Heart left ventricle (tissue), 16 donors: ENCODE data around the gene NT5C3B. TPM values are rescaled to one million over a fixed set of nuclear protein-coding genes. Genes with fewer than 3 reads are reported as not detected.
"Not testable (repeated sequence)": the region's sequence is repeated elsewhere in the genome, so short reads cannot be mapped to it uniquely, and the experiment has no call there.

Experiments used
- ATAC-seq, 4 donors: fragments of 200-7000 bp; cut with Tn5 transposase; one replicate each; pipeline ENCODE4 v1.9.1; 2020 to 2022; ENCODE audit warnings: moderate library complexity in 4 of 4, mild to moderate bottlenecking in 3 of 4, moderate number of reproducible peaks in 1 of 4
- DNase-seq, 5 donors: peaks; one replicate each; pipeline ENCODE4 v3.0.0-alpha.2; 2020
- H3K27ac ChIP-seq, 12 donors: fragments of 200-600 bp; sonication (generic) in 4 of 12; one replicate each; pipeline versions ENCODE4 v1.5.0 to v1.8.0; 2016 to 2022; ENCODE audit warnings: mild to moderate bottlenecking in 2 of 12
- H3K27me3 ChIP-seq, 9 donors: fragments of 200-600 bp; sonication (generic) in 2 of 9; one replicate each; pipeline versions ENCODE4 v1.5.1 to v1.8.0; 2016 to 2022; ENCODE audit warnings: mild to moderate bottlenecking in 3 of 9
- H3K36me3 ChIP-seq, 9 donors: fragments of 200-600 bp; sonication (generic) in 2 of 9; one replicate each; pipeline versions ENCODE4 v1.5.0 to v1.8.0; 2018 to 2022; ENCODE audit warnings: mild to moderate bottlenecking in 2 of 9
- H3K4me1 ChIP-seq, 12 donors: fragments of 200-600 bp; sonication (generic) in 4 of 12; one replicate each; pipeline versions ENCODE4 v1.5.0 to v1.8.0; 2016 to 2022; ENCODE audit warnings: mild to moderate bottlenecking in 3 of 12
- H3K4me3 ChIP-seq, 12 donors: fragments of 200-600 bp; sonication (generic) in 4 of 12; one replicate each; pipeline versions ENCODE4 v1.5.0 to v1.8.0; 2017 to 2022; ENCODE audit warnings: mild to moderate bottlenecking in 9 of 12, moderate library complexity in 4 of 12
- H3K9me3 ChIP-seq, 12 donors: fragments of 200-600 bp; sonication (generic) in 4 of 12; one replicate each; pipeline versions ENCODE4 v1.5.0 to v1.8.0; 2016 to 2022; ENCODE audit warnings: mild to moderate bottlenecking in 1 of 12
- POLR2A ChIP-seq, 2 donors: fragments of 450-650 bp; IDR thresholded peaks; one replicate each; pipeline ENCODE4 v1.6.1; 2017; ENCODE audit warnings: antibody characterized with exemption in 2 of 2, mild to moderate bottlenecking in 2 of 2, moderate library complexity in 2 of 2
- WGBS, 4 donors: extraction: QIAGEN DNeasy Blood & Tissue Kit in 2 of 4; methylation state at CpG; one replicate each; pipeline versions ENCODE4 v1.1.5 to v1.1.7; 2013 to 2018; 5-methylcytosine and 5-hydroxymethylcytosine counted together
- intact Hi-C, 10 donors: fragments of 100-400 bp; cut with DNase I; formaldehyde crosslinking; loops; one replicate each; pipeline versions ENCODE4 v1.11.1 to v1.14.2; 2022
- polyA plus RNA-seq, 2 donors: library from polyadenylated mRNA; stranded (reverse); fragments of 200-250 nt; gene quantifications; one replicate each; pipeline ENCODE4 v1.2.3, GENCODE V29; 2013
- total RNA-seq, 9 donors: library from RNA; depleted of rRNA in 2 of 9; stranded (reverse); fragments of >200 nt in 2 of 9; fragmentation: NEBNext Ultra II Directional in 3 of 9; extraction: Animal tissue kit (Norgen Biotek cat#: 25700) in 3 of 9; gene quantifications; one replicate each; pipeline versions ENCODE4 v1.1.0 to v1.2.4, GENCODE V29; 2016 to 2023
- TF ChIP-seq, protein P1 (sequence below), 12 donors: fragments of 200-600 bp; sonication (generic) in 4 of 12; IDR thresholded peaks; one replicate each; pipeline versions ENCODE4 v1.5.0 to v1.8.0; 2018 to 2022; ENCODE audit warnings: antibody characterized with exemption in 12 of 12, mild to moderate bottlenecking in 5 of 12
- donor health status: ischemic (EF 13 %, LVEDD 7.1; RV severe dilation, severe dysfunction).
- donor health status: healthy with polysubstance abuse.
- donor health status: DM: no; HTN: yes; CAD: no.
- donor health status: DM: no; HTN: no; CAD: no.
- donor health status: ischemic (EF 25% LVEDD 6.9; RV normal size, moderate dysfunction).
- donor health status: ischemic (EF 25% LVEDD 5.7; RV mildly dilated, moderate dysfunction).
- donor health status: healthy.
- donor health status: DM: yes; HTN: yes; CAD: no.
- donor health status: ischemic (EF 35%, LVEDD 5.7; RV mildly dilated, moderate dysfunction).
- donor health status: nonischemic (EF 11% LVEDD 7.7; RV severe dilation, severe dysfunction).
- donor health status: DM: yes; HTN: yes; CAD: no.
- donor health status: PGD.
- donor health status: ischemic (EF 29% LVEDD 5.4; RV normal size, mild dysfunction).
- donor health status: nonischemic (EF 23%, LVEDD 6.1; RV moderate dilation, normal function).

Gene NT5C3B
- total and polyA plus RNA-seq, 11 donors: 16.0 to 50.9 (median 25.2) TPM

DNA sequence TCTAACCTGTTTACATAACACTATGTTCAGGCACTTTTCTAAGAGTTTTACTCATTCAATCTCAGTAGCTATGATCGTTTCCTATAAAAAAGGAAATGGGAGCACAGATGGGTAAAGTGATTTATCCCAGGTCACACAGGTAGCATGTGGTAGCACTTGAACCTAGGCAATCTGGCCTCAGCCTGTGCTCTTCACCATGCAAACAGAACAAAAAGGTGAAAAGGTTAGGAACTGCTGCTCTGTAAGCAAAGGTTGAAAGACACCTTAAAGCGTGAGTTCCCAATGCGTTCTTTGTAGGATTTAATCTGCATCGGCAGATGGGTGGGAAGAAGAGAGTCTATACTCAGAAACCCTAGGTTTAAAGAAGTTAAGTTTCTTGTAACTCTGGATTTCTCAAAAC is 44.1 kb upstream of the NT5C3B start:
- no peaks in the 10 kb centered on the region for H3K9me3 ChIP-seq
- intact Hi-C loops: loop anchor here in 3 of 10 donors (5.0 to 10.0 kb wide), 4 partner anchors 55 to 145 kb away; partner anchors contain the start of genes FKBP10 (in 1 of the 3), HAP1 (in 1 of the 3) and P3H4 (in 1 of the 3)

DNA sequence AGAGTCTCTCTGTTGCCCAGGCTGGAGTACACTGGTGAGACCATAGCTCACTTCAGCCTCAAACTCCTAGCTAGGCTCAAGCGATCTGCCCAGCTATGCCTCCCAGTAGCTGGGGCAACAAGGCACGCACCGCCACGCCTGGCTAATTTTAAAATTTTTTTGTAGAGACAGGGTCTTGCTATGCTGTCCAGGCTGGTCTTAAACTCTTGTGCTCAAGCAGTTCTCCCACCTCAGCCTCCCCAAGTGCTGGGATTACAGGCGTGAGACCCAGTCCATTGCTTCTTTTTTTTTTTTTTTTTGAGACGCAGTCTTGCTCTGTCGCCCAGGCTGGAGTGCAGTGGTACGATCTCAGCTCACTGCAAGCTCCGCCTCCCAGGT is 38.2 kb upstream of the NT5C3B start:
- intact Hi-C loops, H3K4me3 ChIP-seq, ATAC-seq, H3K27ac ChIP-seq, H3K4me1 ChIP-seq, H3K27me3 ChIP-seq, DNase-seq, H3K9me3 ChIP-seq: not testable (repeated sequence)
- peaks cover 0 to 90% (median 81%) of the 10 kb centered on the region in 9 donors for H3K36me3 ChIP-seq
- WGBS, 4 donors: 95 to 99% (median 97%) methylated on average over 9 of the region's 9 CpGs

More for the DNA sequence above, 44.1 kb upstream of the NT5C3B start:
- Histone ChIP-seq H3K27ac (no peak overlapping the region), H3K4me3 (no peak overlapping the region), H3K36me3 (peaks cover 2 to 89% (median 77%) of the 10 kb centered on the region in 9 donors), H3K27me3 (no peaks in the 10 kb centered on the region), H3K4me1 (no peaks in the 10 kb centered on the region)
- no peak for TF ChIP-seq POLR2A (IDR thresholded peaks at IDR 0.05)
- TF ChIP-seq, protein P1, sequence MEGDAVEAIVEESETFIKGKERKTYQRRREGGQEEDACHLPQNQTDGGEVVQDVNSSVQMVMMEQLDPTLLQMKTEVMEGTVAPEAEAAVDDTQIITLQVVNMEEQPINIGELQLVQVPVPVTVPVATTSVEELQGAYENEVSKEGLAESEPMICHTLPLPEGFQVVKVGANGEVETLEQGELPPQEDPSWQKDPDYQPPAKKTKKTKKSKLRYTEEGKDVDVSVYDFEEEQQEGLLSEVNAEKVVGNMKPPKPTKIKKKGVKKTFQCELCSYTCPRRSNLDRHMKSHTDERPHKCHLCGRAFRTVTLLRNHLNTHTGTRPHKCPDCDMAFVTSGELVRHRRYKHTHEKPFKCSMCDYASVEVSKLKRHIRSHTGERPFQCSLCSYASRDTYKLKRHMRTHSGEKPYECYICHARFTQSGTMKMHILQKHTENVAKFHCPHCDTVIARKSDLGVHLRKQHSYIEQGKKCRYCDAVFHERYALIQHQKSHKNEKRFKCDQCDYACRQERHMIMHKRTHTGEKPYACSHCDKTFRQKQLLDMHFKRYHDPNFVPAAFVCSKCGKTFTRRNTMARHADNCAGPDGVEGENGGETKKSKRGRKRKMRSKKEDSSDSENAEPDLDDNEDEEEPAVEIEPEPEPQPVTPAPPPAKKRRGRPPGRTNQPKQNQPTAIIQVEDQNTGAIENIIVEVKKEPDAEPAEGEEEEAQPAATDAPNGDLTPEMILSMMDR (IDR thresholded peaks at IDR 0.05): no peak
- WGBS, 4 donors: 89 to 92% (median 90%) methylated on average over 4 of the region's 4 CpGs
- no peak for ATAC-seq
- DNase-seq: no peak

DNA sequence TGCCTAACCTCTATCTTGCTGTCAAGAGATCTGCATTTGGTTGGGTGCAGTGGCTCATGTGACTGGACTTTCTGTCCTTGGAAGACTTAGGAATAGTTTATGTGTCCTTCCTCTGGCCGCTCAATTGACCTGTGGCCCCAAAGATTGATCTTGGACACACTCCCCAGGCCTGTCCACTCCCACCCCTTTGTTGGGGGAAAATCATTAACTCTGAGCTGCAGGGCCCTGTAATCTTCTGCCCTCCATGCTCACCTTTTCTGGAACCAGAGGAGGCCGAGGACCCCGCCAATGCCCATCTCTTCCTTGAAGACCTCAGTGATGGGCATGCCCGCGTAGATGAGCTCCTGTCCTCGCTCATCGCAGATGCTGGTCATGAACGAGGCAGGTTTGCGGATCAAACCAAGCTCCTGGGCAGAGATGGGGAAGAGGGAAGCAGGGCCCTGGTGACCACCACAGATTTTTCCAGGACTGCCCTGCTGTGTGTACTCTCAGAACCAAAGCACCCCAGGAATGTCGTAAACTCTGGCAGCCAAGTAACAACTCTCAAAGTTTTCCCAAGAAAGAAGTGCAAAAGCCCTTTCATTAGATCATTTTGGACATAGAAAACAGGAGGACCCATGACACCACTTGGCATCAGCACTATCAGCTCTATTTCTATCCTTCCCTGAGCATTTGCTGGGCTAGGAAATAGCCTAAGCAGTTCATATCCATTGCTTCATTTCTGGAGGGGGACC is 37.7 kb upstream of the NT5C3B start:
- no peaks in the 10 kb centered on the region for H3K4me1 ChIP-seq
- 96 to 99% (median 97%) methylated on average over 10 of the region's 10 CpGs for WGBS, 4 donors
- TF ChIP-seq, protein P1 (IDR thresholded peaks at IDR 0.05): no peak
- no peak for TF ChIP-seq POLR2A (IDR thresholded peaks at IDR 0.05)
- H3K4me3 ChIP-seq: no peak overlapping the region
- H3K9me3 ChIP-seq: no peaks in the 10 kb centered on the region
- no peaks in the 10 kb centered on the region for H3K27me3 ChIP-seq
- peaks cover 0 to 90% (median 82%) of the 10 kb centered on the region in 9 donors for H3K36me3 ChIP-seq
- intact Hi-C loops: no loop called here
- ATAC-seq (no peak), DNase-seq (no peak)
- H3K27ac ChIP-seq: no peak overlapping the region

DNA sequence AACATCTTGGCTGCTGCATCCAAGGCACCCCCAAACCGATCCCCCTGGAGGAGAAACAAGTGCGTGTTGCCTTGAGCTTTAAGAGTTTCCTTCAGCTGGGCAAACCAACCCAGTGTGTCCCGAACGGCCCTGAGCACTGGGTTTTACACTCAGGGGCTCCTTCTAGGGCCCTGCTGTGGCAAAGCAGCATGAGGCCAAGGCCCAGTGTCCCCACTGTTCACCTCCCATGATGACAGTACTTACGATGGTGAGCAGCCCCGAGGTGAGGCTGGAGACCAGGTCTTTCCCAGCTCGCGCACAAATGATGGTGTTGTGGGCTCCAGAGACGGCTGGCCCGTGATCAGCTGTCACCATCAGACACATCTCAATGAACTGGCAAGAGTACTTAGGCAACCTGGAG is 35.8 kb upstream of the NT5C3B start:
- Histone ChIP-seq H3K27ac (no peak overlapping the region), H3K4me3 (no peak overlapping the region), H3K36me3 (peaks cover 0 to 89% (median 81%) of the 10 kb centered on the region in 9 donors), H3K9me3 (no peaks in the 10 kb centered on the region), H3K4me1 (no peaks in the 10 kb centered on the region), H3K27me3 (no peaks in the 10 kb centered on the region)
- no peak for ATAC-seq
- intact Hi-C loops: no loop called here
- TF ChIP-seq POLR2A (IDR thresholded peaks at IDR 0.05): no peak
- TF ChIP-seq, protein P1 (IDR thresholded peaks at IDR 0.05): no peak
- DNase-seq: no peak
- 93 to 98% (median 96%) methylated on average over 10 of the region's 10 CpGs for WGBS, 4 donors
